DOHH2 (cell line): ENCODE data around the gene AKAP11.

Experiments
- CTCF ChIP-seq: fragments of 200-600 bp; sonication (generic); IDR thresholded peaks from one replicate; pipeline ENCODE4 v1.5.1; 2014; ENCODE audit warnings: antibody characterized with exemption, mild to moderate bottlenecking, low read depth, low read length; ENCODE audit not compliant: poor library complexity, severe bottlenecking
- EZH2phosphoT487 ChIP-seq: fragments of 200-600 bp; sonication (generic); IDR thresholded peaks from 2 replicates; pipeline ENCODE4 v1.6.1; 2017; ENCODE audit warnings: borderline replicate concordance, mild to moderate bottlenecking, antibody characterized with exemption, low read length, moderate library complexity, mixed read lengths

DNA sequence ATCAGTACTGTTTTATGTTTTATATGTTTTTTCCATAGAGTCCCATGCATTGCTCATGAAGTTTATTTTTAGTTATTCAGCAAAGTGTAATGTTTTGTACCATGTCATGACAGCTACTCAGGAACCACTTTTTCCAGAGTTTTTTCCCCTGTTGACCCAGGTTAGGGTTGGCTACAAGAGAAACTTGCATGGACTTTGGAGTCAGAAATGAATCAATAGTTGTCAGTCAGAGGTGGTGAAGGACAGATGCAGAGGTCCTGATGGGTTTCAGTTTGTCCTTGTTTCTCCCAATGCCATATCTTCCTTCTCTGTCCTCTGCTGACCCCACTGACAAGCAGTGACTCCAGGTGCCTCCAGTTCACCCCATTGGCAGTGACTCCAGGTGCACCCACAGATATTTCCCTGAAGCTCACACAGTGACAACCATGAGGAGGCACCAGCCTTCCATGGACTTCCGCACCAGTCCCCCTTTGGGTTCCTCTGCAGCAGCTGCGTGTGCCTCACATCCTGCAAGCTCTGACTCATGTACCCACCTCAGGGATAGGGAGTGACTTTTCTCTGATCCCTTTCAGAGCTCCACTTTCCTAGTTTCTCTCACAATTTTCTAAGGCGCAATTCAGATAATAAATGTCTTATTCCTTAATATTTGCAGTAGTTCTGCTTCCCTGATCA lies 92.1 kb downstream of the AKAP11 start:
- TF ChIP-seq CTCF: no peak
- TF ChIP-seq EZH2phosphoT487: no peak
